NCI-H128 (cell line): ENCODE measurements around the gene CIAPIN1.

Experiments used
- DNase-seq: peaks from one replicate; lab custom pipeline; 2025; ENCODE audit not compliant: unreplicated experiment; lab: John Stamatoyannopoulos, UW

CIAPIN1 gene

GRCh38 chr16:57447186-57447962 is at the start of gene CIAPIN1, which contains the start of gene COQ9:
TSS of gene CIAPIN1 (minus strand) at chr16:57447385. CDS start at chr16:57440928, 6,457 bp downstream.
TSS of gene COQ9 (plus strand) at chr16:57447479. CDS start at chr16:57447506, 27 bp downstream.
- peak; percentile 83 for DNase-seq

GRCh38 chr16:57493767-57494166 is 46.6 kb upstream of the CIAPIN1 start:
- no peak for DNase-seq

GRCh38 chr16:57489229-57489628 is 42.0 kb upstream of the CIAPIN1 start:
- no peak for DNase-seq

- DNase-seq: no peak
Observed at GRCh38 chr16:57486858-57487834, 40.0 kb upstream of the CIAPIN1 start.

- peak; percentile 10 for DNase-seq
Observed at GRCh38 chr16:57485916-57486857, 39.0 kb upstream of the CIAPIN1 start, which contains the start of gene DOK4. TSS of gene DOK4 (minus strand) at chr16:57486493. CDS start at chr16:57479507, 6,986 bp downstream.

GRCh38 chr16:57485091-57485915 is 38.1 kb upstream of the CIAPIN1 start:
- no peak for DNase-seq

GRCh38 chr16:57484515-57485005 is 37.4 kb upstream of the CIAPIN1 start:
- no peak for DNase-seq

GRCh38 chr16:57483725-57484514 is 36.7 kb upstream of the CIAPIN1 start:
- no peak for DNase-seq

- no peak for DNase-seq
Observed at GRCh38 chr16:57482845-57483545, 35.8 kb upstream of the CIAPIN1 start.

GRCh38 chr16:57481421-57481820 is 34.2 kb upstream of the CIAPIN1 start:
- DNase-seq: no peak

- DNase-seq: no peak
Observed at GRCh38 chr16:57480754-57481230, 33.6 kb upstream of the CIAPIN1 start.

- no peak for DNase-seq
Observed at GRCh38 chr16:57479976-57480753, 33.0 kb upstream of the CIAPIN1 start.

GRCh38 chr16:57479205-57479975 is 32.2 kb upstream of the CIAPIN1 start:
- no peak for DNase-seq

GRCh38 chr16:57478396-57479204 is 31.4 kb upstream of the CIAPIN1 start:
- DNase-seq: no peak

- peak; percentile 40 for DNase-seq
Observed at GRCh38 chr16:57477531-57478202, 30.5 kb upstream of the CIAPIN1 start.
